SK-N-SH (cell line): Measurements from ENCODE around the gene LIN52. TPM values are rescaled to one million over a fixed set of nuclear protein-coding genes. Genes with fewer than 3 reads are reported as not detected.

ENCODE experiments used
- CTCF ChIA-PET: fragments of 300-600, 350-600 bp; formaldehyde crosslinking; extraction: SDS; loops from one replicate; lab custom pipeline; 2021; lab: Yijun Ruan, JAX
- POLR2A ChIA-PET: fragments of 350-600 bp; sonication (Branson Sonifier 250); formaldehyde crosslinking; extraction: SDS; loops from one replicate; lab custom pipeline; 2020; ENCODE audit warnings: antibody characterized with exemption, inconsistent platforms; lab: Yijun Ruan, JAX
- DNase-seq: peaks from one replicate; pipeline ENCODE4 v3.0.0; 2012
- H2AFZ ChIP-seq: fragments of 200-600 bp; sonication (generic); 2 replicates; pipeline ENCODE4 v1.8.1; 2016; ENCODE audit warnings: antibody characterized with exemption, mild to moderate bottlenecking, low read depth
- H3F3A ChIP-seq: fragments of 200-600 bp; sonication (generic); replicated peaks from 2 replicates; pipeline ENCODE3; 2016; ENCODE audit warnings: antibody characterized with exemption, mild to moderate bottlenecking; ENCODE audit not compliant: insufficient read depth
- H3K27ac ChIP-seq, 2 experiments: fragments of 200-500 bp in 1 of 2; fragments of 200-600 bp in 1 of 2; sonication (Bioruptor generic) in 1 of 2; sonication (generic), shearing (Covaris generic) in 1 of 2; 2 replicates each; pipeline versions ENCODE4 v1.5.1 to v1.6.1; 2014 to 2016; ENCODE audit warnings: low read depth in 2 of 2, inconsistent platforms in 1 of 2, low read length in 1 of 2, mild to moderate bottlenecking in 1 of 2, mixed read lengths in 1 of 2
- H3K27me3 ChIP-seq: fragments of 200-600 bp; sonication (generic), shearing (Covaris generic); 2 replicates; pipeline ENCODE4 v1.6.1; 2016; ENCODE audit warnings: mixed run types; ENCODE audit not compliant: insufficient read depth
- H3K36me3 ChIP-seq, 2 experiments: fragments of 200-500 bp in 1 of 2; fragments of 200-600 bp in 1 of 2; sonication (Bioruptor generic) in 1 of 2; sonication (generic) in 1 of 2; replicated peaks in 1 of 2; 2 replicates each; pipeline versions ENCODE3 to v1.5.1; 2014 to 2016; ENCODE audit warnings: low read length in 1 of 2, mild to moderate bottlenecking in 1 of 2; ENCODE audit not compliant: insufficient read depth in 2 of 2, control insufficient read depth in 1 of 2
- H3K4me1 ChIP-seq, 2 experiments: fragments of 200-500 bp in 1 of 2; fragments of 200-600 bp in 1 of 2; sonication (Bioruptor generic) in 1 of 2; sonication (generic), shearing (Covaris generic) in 1 of 2; 2 replicates each; pipeline versions ENCODE4 v1.5.1 to v1.6.1; 2014 to 2016; ENCODE audit warnings: low read depth in 1 of 2, low read length in 1 of 2, mixed run types in 1 of 2; ENCODE audit not compliant: insufficient read depth in 2 of 2, control insufficient read depth in 1 of 2
- H3K4me2 ChIP-seq: fragments of 200-600 bp; sonication (generic), shearing (Covaris generic); 2 replicates; pipeline ENCODE4 v1.6.1; 2017; ENCODE audit warnings: mixed run types
- H3K4me3 ChIP-seq, 2 experiments: fragments of 200-500 bp in 1 of 2; fragments of 200-600 bp in 1 of 2; sonication (Bioruptor generic) in 1 of 2; sonication (generic), shearing (Covaris generic) in 1 of 2; 2 replicates each; pipeline versions ENCODE4 v1.5.1 to v1.8.1; 2014 to 2016; ENCODE audit warnings: low read depth in 2 of 2, inconsistent platforms in 1 of 2, low read length in 1 of 2, mild to moderate bottlenecking in 1 of 2, mixed read lengths in 1 of 2, moderate library complexity in 1 of 2
- H3K79me2 ChIP-seq: fragments of 200-600 bp; sonication (generic); 2 replicates; pipeline ENCODE4 v1.8.1; 2017; ENCODE audit warnings: mild to moderate bottlenecking; ENCODE audit not compliant: insufficient read depth
- H3K9ac ChIP-seq: fragments of 200-600 bp; sonication (generic); 2 replicates; pipeline ENCODE4 v1.6.1; 2017; ENCODE audit warnings: mixed run types
- H3K9me2 ChIP-seq: fragments of 200-600 bp; sonication (generic); 2 replicates; pipeline ENCODE4 v1.6.1; 2017; ENCODE audit warnings: mixed run types
- H3K9me3 ChIP-seq: fragments of 200-600 bp; sonication (generic); 2 replicates; pipeline ENCODE4 v1.6.1; 2017; ENCODE audit warnings: mixed run types, mild to moderate bottlenecking, moderate library complexity
- H4K20me1 ChIP-seq: fragments of 200-600 bp; sonication (generic); 2 replicates; pipeline ENCODE4 v1.6.1; 2017; ENCODE audit warnings: mild to moderate bottlenecking, mixed run types; ENCODE audit not compliant: insufficient read depth
- ELF1 ChIP-seq: IDR thresholded peaks from 2 replicates; pipeline ENCODE4 v1.4.0; 2012
- GATA2 ChIP-seq: sonication (generic); formaldehyde crosslinking; IDR thresholded peaks from 2 replicates; pipeline ENCODE4 v1.5.0; 2020; ENCODE audit warnings: mild to moderate bottlenecking, missing genetic modification reagents
- TEAD4 ChIP-seq: IDR thresholded peaks from 2 replicates; pipeline ENCODE4 v1.4.0; 2012; ENCODE audit warnings: mild to moderate bottlenecking, borderline replicate concordance; ENCODE audit not compliant: insufficient read depth
- USF1 ChIP-seq: IDR thresholded peaks from 2 replicates; pipeline ENCODE4 v1.4.0; 2012; ENCODE audit warnings: low read depth, borderline replicate concordance
- USF2 ChIP-seq: fragments of 150-350 bp; IDR thresholded peaks from 2 replicates; pipeline ENCODE4 v1.6.1; 2017; ENCODE audit warnings: antibody characterized with exemption, low read length, low read depth, borderline replicate concordance
- WGBS: methylation state at CpG from one replicate; pipeline ENCODE4 v1.1.6; 2017; ENCODE audit warnings: low lambda C conversion rate; 5-methylcytosine and 5-hydroxymethylcytosine counted together
- polyA plus RNA-seq, 3 experiments: library from polyadenylated mRNA; depleted of rRNA; stranded (reverse); fragments of >200 nt; gene quantifications; 2 replicates each; pipeline ENCODE4 v1.2.3, GENCODE V29; 2012
- TF ChIP-seq, protein P1 (sequence below): IDR thresholded peaks from 2 replicates; pipeline ENCODE4 v1.4.0; 2012; ENCODE audit warnings: low read depth, borderline replicate concordance
- TF ChIP-seq, protein P2 (sequence below): fragments of 200-600 bp; sonication (generic); IDR thresholded peaks from 2 replicates; pipeline ENCODE4 v1.6.1; 2017; ENCODE audit warnings: antibody characterized with exemption, mild to moderate bottlenecking, moderate library complexity

Gene LIN52
- polyA plus RNA-seq, 1 of the 3 experiments (the other 2 are of a cell fraction), result 4.9 TPM

DNA sequence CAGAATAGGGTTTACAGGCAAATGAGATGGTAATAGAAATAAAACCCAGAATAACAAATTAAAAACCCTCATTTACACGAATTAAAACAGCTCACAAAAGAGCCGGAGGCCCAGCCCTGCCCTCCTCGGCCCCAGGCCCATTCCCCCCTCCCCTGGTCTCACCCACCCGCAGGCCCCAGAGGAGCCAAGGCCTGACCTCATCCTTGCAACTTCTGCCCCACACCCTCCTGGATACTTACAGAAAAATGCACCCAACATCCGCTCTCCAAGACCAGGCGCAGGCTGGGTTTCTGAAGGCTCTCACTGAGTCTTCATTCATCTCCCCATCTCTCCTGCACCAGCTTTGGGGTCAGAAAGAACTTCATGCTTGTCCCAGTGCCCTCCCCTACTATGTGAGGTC lies 138.3 kb downstream of the LIN52 start:
- no peak overlapping the region for H3K27ac ChIP-seq
- no peak for DNase-seq
- H3K79me2 ChIP-seq, result no peaks in the 10 kb centered on the region
- POLR2A ChIA-PET, result no interaction called here
- no peaks in the 10 kb centered on the region for H3F3A ChIP-seq
- no peak overlapping the region for H3K4me2 ChIP-seq
- H3K4me3 ChIP-seq, result no peak overlapping the region
- no peaks in the 10 kb centered on the region for H3K36me3 ChIP-seq
- no peaks in the 10 kb centered on the region for H4K20me1 ChIP-seq
- H3K9me2 ChIP-seq, result no peaks in the 10 kb centered on the region
- H2AFZ ChIP-seq, result no peak overlapping the region
- TF ChIP-seq ELF1 (no peak), USF2 (no peak), TEAD4 (no peak)
- TF ChIP-seq, protein P1, sequence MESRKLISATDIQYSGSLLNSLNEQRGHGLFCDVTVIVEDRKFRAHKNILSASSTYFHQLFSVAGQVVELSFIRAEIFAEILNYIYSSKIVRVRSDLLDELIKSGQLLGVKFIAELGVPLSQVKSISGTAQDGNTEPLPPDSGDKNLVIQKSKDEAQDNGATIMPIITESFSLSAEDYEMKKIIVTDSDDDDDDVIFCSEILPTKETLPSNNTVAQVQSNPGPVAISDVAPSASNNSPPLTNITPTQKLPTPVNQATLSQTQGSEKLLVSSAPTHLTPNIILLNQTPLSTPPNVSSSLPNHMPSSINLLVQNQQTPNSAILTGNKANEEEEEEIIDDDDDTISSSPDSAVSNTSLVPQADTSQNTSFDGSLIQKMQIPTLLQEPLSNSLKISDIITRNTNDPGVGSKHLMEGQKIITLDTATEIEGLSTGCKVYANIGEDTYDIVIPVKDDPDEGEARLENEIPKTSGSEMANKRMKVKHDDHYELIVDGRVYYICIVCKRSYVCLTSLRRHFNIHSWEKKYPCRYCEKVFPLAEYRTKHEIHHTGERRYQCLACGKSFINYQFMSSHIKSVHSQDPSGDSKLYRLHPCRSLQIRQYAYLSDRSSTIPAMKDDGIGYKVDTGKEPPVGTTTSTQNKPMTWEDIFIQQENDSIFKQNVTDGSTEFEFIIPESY, result no peak
- TF ChIP-seq, protein P2, sequence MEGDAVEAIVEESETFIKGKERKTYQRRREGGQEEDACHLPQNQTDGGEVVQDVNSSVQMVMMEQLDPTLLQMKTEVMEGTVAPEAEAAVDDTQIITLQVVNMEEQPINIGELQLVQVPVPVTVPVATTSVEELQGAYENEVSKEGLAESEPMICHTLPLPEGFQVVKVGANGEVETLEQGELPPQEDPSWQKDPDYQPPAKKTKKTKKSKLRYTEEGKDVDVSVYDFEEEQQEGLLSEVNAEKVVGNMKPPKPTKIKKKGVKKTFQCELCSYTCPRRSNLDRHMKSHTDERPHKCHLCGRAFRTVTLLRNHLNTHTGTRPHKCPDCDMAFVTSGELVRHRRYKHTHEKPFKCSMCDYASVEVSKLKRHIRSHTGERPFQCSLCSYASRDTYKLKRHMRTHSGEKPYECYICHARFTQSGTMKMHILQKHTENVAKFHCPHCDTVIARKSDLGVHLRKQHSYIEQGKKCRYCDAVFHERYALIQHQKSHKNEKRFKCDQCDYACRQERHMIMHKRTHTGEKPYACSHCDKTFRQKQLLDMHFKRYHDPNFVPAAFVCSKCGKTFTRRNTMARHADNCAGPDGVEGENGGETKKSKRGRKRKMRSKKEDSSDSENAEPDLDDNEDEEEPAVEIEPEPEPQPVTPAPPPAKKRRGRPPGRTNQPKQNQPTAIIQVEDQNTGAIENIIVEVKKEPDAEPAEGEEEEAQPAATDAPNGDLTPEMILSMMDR, result no peak
- no peak overlapping the region for H3K9ac ChIP-seq
- no peaks in the 10 kb centered on the region; a peak in 1 of 4 replicates for H3K4me1 ChIP-seq
- CTCF ChIA-PET, result interaction anchor here (1.6 to 2.2 kb wide), 2 partner anchors 29 to 34 kb away, joined by 5 to 8 read pairs; no protein-coding TSS in a partner anchor
- peaks cover 52% of the 10 kb centered on the region for H3K27me3 ChIP-seq
- H3K9me3 ChIP-seq, result no peaks in the 10 kb centered on the region
- whole genome bisulfite sequencing, result 71% methylated on average over 6 of the region's 6 CpGs

DNA sequence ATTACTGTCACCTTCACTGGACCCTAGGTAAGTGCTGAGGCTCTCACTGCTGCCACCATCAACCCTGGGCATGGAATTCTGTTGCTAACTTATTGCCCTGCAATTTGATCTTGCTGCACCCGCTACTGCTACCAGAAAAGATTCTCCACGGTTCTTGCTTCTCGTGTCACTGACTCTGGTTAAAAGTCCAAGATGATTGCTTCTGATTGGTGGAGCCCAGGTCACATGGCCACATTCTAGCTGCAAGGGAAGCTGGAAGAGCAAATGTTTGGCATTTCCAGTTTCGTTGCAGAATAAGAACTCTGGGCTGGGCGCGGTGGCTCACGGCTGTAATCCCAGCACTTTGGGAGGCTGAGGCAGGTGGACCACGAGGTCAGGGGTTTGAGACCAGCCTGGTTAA lies 147.0 kb downstream of the LIN52 start:
- Histone ChIP-seq H3K27ac (no peak overlapping the region), H3K4me3 (no peak overlapping the region), H3K4me2 (no peak overlapping the region), H3K9me2 (no peaks in the 10 kb centered on the region), H3K9ac (no peak overlapping the region), H2AFZ (no peak overlapping the region), H3F3A (no peaks in the 10 kb centered on the region), H3K4me1 (no peaks in the 10 kb centered on the region), H3K36me3 (no peaks in the 10 kb centered on the region), H4K20me1 (no peaks in the 10 kb centered on the region), H3K27me3 (peaks cover 55% of the 10 kb centered on the region), H3K9me3 (no peaks in the 10 kb centered on the region), H3K79me2 (no peaks in the 10 kb centered on the region)
- WGBS, result 21% methylated on average over 3 of the region's 8 CpGs
- no peak for DNase-seq
- POLR2A ChIA-PET, result no interaction called here
- CTCF ChIA-PET, result interaction anchor here (1.3 to 6.2 kb wide), 3 partner anchors 14 to 25 kb away, joined by 3 to 43 read pairs (median 9); no protein-coding TSS in a partner anchor
- TF ChIP-seq USF1 (peak; percentile 30; the same call in 1 of the 2 replicates), GATA2 (CRISPR knock-in tag) (no peak)
